Measurements from ENCODE around the gene RHOC. TPM values are rescaled to one million over a fixed set of nuclear protein-coding genes. Genes with fewer than 3 reads are reported as not detected.

Gene RHOC
- total RNA-seq, 1 experiment from 2014 or later: 197 TPM

DNA sequence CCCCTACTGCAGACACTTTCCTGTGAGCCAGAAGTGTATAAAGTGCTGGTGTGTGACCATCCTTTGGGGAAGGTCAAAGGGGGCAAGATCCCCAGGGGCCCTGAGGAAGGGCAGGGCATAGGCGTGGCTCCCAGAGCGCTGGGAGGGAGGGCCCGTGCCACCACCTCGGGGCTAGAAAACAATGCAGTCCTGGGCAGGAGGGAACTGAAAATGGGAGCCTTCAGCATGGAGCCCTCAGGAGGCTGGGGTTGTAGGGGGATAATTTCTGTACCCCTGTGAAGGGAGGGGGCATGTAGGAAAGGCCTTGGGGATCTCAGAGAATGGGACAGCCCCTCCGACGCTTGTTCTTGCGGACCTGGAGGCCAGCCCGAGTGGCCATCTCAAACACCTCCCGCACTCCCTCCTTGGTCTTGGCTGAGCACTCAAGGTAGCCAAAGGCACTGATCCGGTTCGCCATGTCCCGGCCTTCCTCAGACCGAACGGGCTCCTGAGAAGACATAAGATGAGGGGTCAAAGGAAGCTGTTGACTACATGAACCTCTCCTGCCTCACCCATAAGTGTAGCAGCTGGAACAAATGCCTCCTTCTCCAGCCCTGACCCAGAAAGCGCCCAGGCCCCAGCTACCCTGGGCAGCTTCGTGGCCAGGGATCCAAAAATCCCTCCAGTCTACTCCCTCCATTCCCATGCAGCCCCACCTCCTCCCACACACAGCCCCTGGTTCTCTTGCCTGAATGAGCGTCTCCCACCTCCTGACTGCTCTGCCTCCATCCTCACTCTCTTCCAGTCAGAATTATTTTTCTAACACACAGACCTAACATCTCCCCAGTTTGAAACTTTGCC, 5.5 kb downstream of the RHOC start:
- CTCF ChIA-PET: no interaction called here
- peak overlapping the region; percentile 66 for H3K27ac ChIP-seq (ENCODE audit: low read length)
- H3K36me3 ChIP-seq (ENCODE audit: control insufficient read depth, insufficient read depth, low read length): peaks cover 2% of the 10 kb centered on the region
- ATAC-seq: no peak; the same call in 1 of the 2 replicates
- no peaks in the 10 kb centered on the region for H3K9me3 ChIP-seq (ENCODE audit: control insufficient read depth, insufficient read depth, low read depth, low read length)
- H3K4me3 ChIP-seq (ENCODE audit: low read depth in 2 of 2, low read length in 2 of 2): no peak overlapping the region
- POLR2A ChIA-PET: no interaction called here
- DNase-seq (ENCODE audit: low read depth, low spot score): no peak
- TF ChIP-seq, protein P1, sequence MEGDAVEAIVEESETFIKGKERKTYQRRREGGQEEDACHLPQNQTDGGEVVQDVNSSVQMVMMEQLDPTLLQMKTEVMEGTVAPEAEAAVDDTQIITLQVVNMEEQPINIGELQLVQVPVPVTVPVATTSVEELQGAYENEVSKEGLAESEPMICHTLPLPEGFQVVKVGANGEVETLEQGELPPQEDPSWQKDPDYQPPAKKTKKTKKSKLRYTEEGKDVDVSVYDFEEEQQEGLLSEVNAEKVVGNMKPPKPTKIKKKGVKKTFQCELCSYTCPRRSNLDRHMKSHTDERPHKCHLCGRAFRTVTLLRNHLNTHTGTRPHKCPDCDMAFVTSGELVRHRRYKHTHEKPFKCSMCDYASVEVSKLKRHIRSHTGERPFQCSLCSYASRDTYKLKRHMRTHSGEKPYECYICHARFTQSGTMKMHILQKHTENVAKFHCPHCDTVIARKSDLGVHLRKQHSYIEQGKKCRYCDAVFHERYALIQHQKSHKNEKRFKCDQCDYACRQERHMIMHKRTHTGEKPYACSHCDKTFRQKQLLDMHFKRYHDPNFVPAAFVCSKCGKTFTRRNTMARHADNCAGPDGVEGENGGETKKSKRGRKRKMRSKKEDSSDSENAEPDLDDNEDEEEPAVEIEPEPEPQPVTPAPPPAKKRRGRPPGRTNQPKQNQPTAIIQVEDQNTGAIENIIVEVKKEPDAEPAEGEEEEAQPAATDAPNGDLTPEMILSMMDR (IDR thresholded peaks at IDR 0.05): no peak
- TF ChIP-seq TCF7L2 (IDR thresholded peaks at IDR 0.05; ENCODE audit: low read depth, low read length) (no peak), POLR2AphosphoS5 (IDR thresholded peaks at IDR 0.05; ENCODE audit: low read depth, low read length) (no peak; the same call in 1 of the 2 replicates), SIN3A (IDR thresholded peaks at IDR 0.05; ENCODE audit: borderline replicate concordance, insufficient read depth, low read depth, low read length) (no peak)
- TF ChIP-seq, protein P2, sequence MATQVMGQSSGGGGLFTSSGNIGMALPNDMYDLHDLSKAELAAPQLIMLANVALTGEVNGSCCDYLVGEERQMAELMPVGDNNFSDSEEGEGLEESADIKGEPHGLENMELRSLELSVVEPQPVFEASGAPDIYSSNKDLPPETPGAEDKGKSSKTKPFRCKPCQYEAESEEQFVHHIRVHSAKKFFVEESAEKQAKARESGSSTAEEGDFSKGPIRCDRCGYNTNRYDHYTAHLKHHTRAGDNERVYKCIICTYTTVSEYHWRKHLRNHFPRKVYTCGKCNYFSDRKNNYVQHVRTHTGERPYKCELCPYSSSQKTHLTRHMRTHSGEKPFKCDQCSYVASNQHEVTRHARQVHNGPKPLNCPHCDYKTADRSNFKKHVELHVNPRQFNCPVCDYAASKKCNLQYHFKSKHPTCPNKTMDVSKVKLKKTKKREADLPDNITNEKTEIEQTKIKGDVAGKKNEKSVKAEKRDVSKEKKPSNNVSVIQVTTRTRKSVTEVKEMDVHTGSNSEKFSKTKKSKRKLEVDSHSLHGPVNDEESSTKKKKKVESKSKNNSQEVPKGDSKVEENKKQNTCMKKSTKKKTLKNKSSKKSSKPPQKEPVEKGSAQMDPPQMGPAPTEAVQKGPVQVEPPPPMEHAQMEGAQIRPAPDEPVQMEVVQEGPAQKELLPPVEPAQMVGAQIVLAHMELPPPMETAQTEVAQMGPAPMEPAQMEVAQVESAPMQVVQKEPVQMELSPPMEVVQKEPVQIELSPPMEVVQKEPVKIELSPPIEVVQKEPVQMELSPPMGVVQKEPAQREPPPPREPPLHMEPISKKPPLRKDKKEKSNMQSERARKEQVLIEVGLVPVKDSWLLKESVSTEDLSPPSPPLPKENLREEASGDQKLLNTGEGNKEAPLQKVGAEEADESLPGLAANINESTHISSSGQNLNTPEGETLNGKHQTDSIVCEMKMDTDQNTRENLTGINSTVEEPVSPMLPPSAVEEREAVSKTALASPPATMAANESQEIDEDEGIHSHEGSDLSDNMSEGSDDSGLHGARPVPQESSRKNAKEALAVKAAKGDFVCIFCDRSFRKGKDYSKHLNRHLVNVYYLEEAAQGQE (IDR thresholded peaks at IDR 0.05; ENCODE audit: insufficient read depth in 1 of 2, low read depth in 2 of 2, low read length in 1 of 2): no peak
- H3K27me3 ChIP-seq (ENCODE audit: control insufficient read depth, insufficient read depth, low read length): no peaks in the 10 kb centered on the region
- peaks cover 57% of the 10 kb centered on the region for H3K4me1 ChIP-seq (ENCODE audit: control insufficient read depth, insufficient read depth, low read length)
- BruUV-seq (replicated peaks): TSS peak; percentile 45
- intact Hi-C loops (cut with micrococcal nuclease; ENCODE audit: unreplicated experiment): no loop called here
- in situ Hi-C loops (cut with HindIII; ENCODE audit: low pct_unique_long_range_greater_than_20kb, low sequenced_read_pairs): no loop called here

DNA sequence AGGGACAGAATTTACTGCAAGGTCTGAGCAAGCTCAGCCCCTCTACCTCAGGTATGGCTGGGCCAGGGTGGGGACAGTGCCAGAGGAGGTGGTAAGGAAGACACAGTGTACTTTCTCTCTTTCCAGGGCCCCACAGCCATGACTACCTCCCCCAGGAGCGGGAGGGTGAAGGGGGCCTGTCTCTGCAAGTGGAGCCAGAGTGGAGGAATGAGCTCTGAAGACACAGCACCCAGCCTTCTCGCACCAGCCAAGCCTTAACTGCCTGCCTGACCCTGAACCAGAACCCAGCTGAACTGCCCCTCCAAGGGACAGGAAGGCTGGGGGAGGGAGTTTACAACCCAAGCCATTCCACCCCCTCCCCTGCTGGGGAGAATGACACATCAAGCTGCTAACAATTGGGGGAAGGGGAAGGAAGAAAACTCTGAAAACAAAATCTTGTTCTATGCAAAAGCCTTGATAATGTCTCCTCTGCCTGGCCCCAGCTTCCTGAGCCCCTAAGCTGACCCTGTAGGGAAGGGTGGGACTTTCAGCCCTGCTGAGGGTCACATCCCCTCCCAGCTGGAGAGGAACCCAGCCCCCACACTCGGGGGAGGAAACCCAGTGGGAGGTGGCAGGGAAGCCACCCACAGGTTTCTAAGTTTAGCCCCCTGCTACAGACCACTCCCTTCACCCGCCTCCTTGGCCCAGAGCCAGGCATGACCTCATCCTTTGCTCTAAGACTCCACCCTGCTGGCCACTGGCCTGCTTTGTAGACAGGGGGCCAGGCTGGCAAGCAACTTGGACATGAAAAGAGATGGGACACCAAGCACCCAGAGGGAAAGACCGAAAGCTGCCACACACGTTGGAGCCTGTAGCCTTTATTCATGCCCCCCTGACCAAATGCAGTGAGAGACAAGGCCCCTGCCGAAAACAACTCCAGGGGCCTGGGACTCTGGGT, 6.4 kb downstream of the RHOC start:
- Histone ChIP-seq H3K36me3 (ENCODE audit: control insufficient read depth, insufficient read depth, low read length) (peaks cover 2% of the 10 kb centered on the region), H3K27me3 (ENCODE audit: control insufficient read depth, insufficient read depth, low read length) (no peaks in the 10 kb centered on the region), H3K4me1 (ENCODE audit: control insufficient read depth, insufficient read depth, low read length) (peaks cover 53% of the 10 kb centered on the region), H3K9me3 (ENCODE audit: control insufficient read depth, insufficient read depth, low read depth, low read length) (no peaks in the 10 kb centered on the region), H3K4me3 (ENCODE audit: low read depth in 2 of 2, low read length in 2 of 2) (no peak overlapping the region), H3K27ac (ENCODE audit: low read length) (peak overlapping the region; percentile 66)
- POLR2A ChIA-PET: no interaction called here
- in situ Hi-C loops (cut with HindIII; ENCODE audit: low pct_unique_long_range_greater_than_20kb, low sequenced_read_pairs): no loop called here
- peak; percentile 66 for TF ChIP-seq POLR2AphosphoS5 (IDR thresholded peaks at IDR 0.05; ENCODE audit: low read depth, low read length)
- no peak for TF ChIP-seq SIN3A (IDR thresholded peaks at IDR 0.05; ENCODE audit: borderline replicate concordance, insufficient read depth, low read depth, low read length)
- BruUV-seq (replicated peaks): TSS peak; percentile 66
- CTCF ChIA-PET: no interaction called here
- ATAC-seq (peak; percentile 73), DNase-seq (ENCODE audit: low read depth, low spot score) (peak; percentile 76)
- intact Hi-C loops (cut with micrococcal nuclease; ENCODE audit: unreplicated experiment): no loop called here

All from Panc1 (cell line).